Measurements from ENCODE around the gene VASP. TPM values are rescaled to one million over a fixed set of nuclear protein-coding genes. Genes with fewer than 3 reads are reported as not detected.

The VASP gene
- total and polyA plus RNA-seq, 2 donors (not counting 1 experiment from before 2014, with no cell fraction given), result 40.3 to 67.9 TPM

DNA sequence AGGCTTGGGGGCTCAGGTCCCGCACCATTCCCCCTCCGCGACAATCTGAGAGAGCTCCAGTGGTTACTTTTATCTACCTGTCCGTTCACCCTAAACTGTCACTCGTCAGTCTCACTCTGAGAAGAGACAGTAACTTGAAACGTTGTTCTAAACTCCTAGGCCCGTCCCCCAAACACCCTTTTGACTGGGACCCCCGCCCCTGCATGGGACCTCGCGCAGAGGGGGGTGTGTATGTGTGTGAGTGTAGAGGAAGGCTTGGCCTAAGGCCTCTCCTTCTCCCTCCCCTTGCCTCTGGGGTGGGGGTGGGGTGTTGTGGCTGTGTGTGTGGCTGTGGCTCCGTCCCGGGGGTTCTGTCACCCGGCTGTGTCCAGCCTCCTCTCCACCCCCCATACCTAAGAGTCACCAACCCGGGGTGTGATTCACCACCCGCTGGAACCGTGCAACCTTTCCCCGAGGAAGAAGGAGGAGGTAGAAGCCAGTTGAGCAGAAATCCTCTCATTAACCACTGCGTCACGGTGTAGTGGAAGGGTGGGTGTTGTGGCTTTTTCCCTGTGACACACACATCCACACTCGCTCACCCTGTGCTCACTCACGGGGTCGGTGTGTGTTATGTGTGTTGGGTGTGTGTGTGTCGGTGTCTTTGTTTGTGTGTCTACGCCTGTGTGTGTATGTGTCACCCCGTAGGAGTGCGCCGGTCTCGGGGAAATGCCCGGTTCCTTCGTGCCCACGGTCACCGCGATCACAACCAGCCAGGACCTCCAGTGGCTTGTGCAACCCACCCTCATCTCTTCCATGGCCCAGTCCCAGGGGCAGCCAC lies 37.1 kb upstream of the VASP start:
- TF ChIP-seq CTCF (conservative IDR thresholded peaks at IDR 0.05 in 1 of 2, IDR thresholded peaks at IDR 0.05 in 1 of 2; ENCODE audit: low read depth in 1 of 2, low read length in 2 of 2), result no peak
- TF ChIP-seq EZH2 (IDR thresholded peaks at IDR 0.05; ENCODE audit: low read length, missing control alignments), result no peak
- Histone ChIP-seq H3K9me3 (ENCODE audit: control insufficient read depth, insufficient read depth, low read depth, low read length) (no peaks in the 10 kb centered on the region), H2AFZ (ENCODE audit: low read length) (no peak overlapping the region), H3K4me3 (replicated peaks in 1 of 4; ENCODE audit: control extremely low read depth in 1 of 4, insufficient read depth in 1 of 4, low read depth in 3 of 4, low read length in 4 of 4) (peak overlapping the region; percentile 79 to 90 (median 86)), H3K79me2 (ENCODE audit: control insufficient read depth, insufficient read depth, low read length) (peaks cover 47% of the 10 kb centered on the region), H3K27me3 (ENCODE audit: control insufficient read depth, insufficient read depth, low read length) (no peaks in the 10 kb centered on the region), H3K36me3 (ENCODE audit: control insufficient read depth, insufficient read depth, low read length) (no peaks in the 10 kb centered on the region), H4K20me1 (ENCODE audit: control insufficient read depth, extremely low read depth, insufficient read depth, low read length) (no peaks in the 10 kb centered on the region), H3K9ac (ENCODE audit: insufficient read depth, low read length) (peak overlapping the region; percentile 93), H3K4me2 (ENCODE audit: extremely low read depth, insufficient read depth, low read length) (peak overlapping the region; percentile 49), H3K27ac (ENCODE audit: insufficient read depth, low read length) (peak overlapping the region; percentile 95), H3K4me1 (ENCODE audit: control insufficient read depth, extremely low read depth, insufficient read depth, low read length) (peaks cover 8% of the 10 kb centered on the region)
- peak in 1 of 2 donors; percentile 91 for DNase-seq (ENCODE audit: low read depth in 2 of 2)

GRCh38 chr19:45470762-45471081 lies 36.6 kb upstream of the VASP start:
- Histone ChIP-seq H2AFZ (ENCODE audit: low read length) (no peak overlapping the region), H3K9ac (ENCODE audit: insufficient read depth, low read length) (no peak overlapping the region), H3K4me3 (replicated peaks in 1 of 4; ENCODE audit: control extremely low read depth in 1 of 4, insufficient read depth in 1 of 4, low read depth in 3 of 4, low read length in 4 of 4) (no peak overlapping the region), H3K4me1 (ENCODE audit: control insufficient read depth, extremely low read depth, insufficient read depth, low read length) (peaks cover 8% of the 10 kb centered on the region), H3K9me3 (ENCODE audit: control insufficient read depth, insufficient read depth, low read depth, low read length) (no peaks in the 10 kb centered on the region), H3K36me3 (ENCODE audit: control insufficient read depth, insufficient read depth, low read length) (no peaks in the 10 kb centered on the region), H3K4me2 (ENCODE audit: extremely low read depth, insufficient read depth, low read length) (no peak overlapping the region), H3K79me2 (ENCODE audit: control insufficient read depth, insufficient read depth, low read length) (peaks cover 52% of the 10 kb centered on the region), H3K27ac (ENCODE audit: insufficient read depth, low read length) (no peak overlapping the region), H4K20me1 (ENCODE audit: control insufficient read depth, extremely low read depth, insufficient read depth, low read length) (no peaks in the 10 kb centered on the region), H3K27me3 (ENCODE audit: control insufficient read depth, insufficient read depth, low read length) (no peaks in the 10 kb centered on the region)
- DNase-seq (ENCODE audit: low read depth in 2 of 2), result no peak
- TF ChIP-seq CTCF (conservative IDR thresholded peaks at IDR 0.05 in 1 of 2, IDR thresholded peaks at IDR 0.05 in 1 of 2; ENCODE audit: low read depth in 1 of 2, low read length in 2 of 2) (no peak), EZH2 (IDR thresholded peaks at IDR 0.05; ENCODE audit: low read length, missing control alignments) (no peak)

DNA sequence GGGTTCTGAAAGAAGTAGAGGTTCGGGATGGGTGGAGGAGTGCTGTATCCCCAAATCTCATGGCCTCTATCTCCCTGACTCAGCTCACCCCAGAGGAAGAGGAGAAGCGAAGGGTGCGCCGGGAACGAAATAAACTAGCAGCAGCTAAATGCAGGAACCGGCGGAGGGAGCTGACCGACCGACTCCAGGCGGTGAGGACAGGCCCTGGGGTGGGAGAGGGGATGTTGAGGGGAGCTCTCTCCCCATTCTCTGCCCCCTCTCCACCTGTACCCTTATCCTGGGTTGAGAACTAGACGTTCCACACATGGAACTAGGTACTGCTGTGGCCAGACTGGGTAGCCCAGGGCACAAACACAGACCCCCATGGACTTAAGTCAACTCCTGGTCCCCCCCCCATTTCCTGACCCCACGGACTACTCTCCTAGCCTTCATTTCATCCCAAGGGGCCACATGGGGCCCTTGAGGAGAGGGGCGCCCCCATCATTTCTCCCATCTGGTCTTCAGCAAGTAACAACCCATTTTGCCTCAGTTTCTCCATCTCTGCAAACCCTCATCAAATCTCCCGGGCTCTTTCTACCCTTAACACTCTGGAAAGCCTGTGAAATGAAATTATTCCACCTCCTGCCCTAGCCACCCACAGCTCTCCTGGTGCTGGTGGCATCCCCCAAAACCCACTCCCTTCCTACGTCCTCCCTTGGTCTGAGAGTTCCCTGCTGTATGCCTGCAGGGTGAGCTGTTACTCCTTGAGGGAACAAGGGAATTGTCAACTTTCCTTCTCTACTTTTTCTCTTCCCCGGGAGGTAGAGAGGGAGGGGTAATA lies 36.0 kb upstream of the VASP start:
- Histone ChIP-seq H3K27ac (ENCODE audit: insufficient read depth, low read length) (no peak overlapping the region), H3K4me2 (ENCODE audit: extremely low read depth, insufficient read depth, low read length) (no peak overlapping the region), H3K4me3 (replicated peaks in 1 of 4; ENCODE audit: control extremely low read depth in 1 of 4, insufficient read depth in 1 of 4, low read depth in 3 of 4, low read length in 4 of 4) (no peak overlapping the region), H3K9ac (ENCODE audit: insufficient read depth, low read length) (no peak overlapping the region), H3K79me2 (ENCODE audit: control insufficient read depth, insufficient read depth, low read length) (peaks cover 57% of the 10 kb centered on the region), H3K4me1 (ENCODE audit: control insufficient read depth, extremely low read depth, insufficient read depth, low read length) (peaks cover 8% of the 10 kb centered on the region), H2AFZ (ENCODE audit: low read length) (no peak overlapping the region), H4K20me1 (ENCODE audit: control insufficient read depth, extremely low read depth, insufficient read depth, low read length) (no peaks in the 10 kb centered on the region), H3K36me3 (ENCODE audit: control insufficient read depth, insufficient read depth, low read length) (no peaks in the 10 kb centered on the region), H3K9me3 (ENCODE audit: control insufficient read depth, insufficient read depth, low read depth, low read length) (no peaks in the 10 kb centered on the region), H3K27me3 (ENCODE audit: control insufficient read depth, insufficient read depth, low read length) (no peaks in the 10 kb centered on the region)
- TF ChIP-seq EZH2 (IDR thresholded peaks at IDR 0.05; ENCODE audit: low read length, missing control alignments), result no peak
- no peak for TF ChIP-seq CTCF (conservative IDR thresholded peaks at IDR 0.05 in 1 of 2, IDR thresholded peaks at IDR 0.05 in 1 of 2; ENCODE audit: low read depth in 1 of 2, low read length in 2 of 2)
- DNase-seq (ENCODE audit: low read depth in 2 of 2), result no peak

Data from fibroblast of lung (primary cell).